GM23248 (cell line): Measurements from ENCODE around the gene PRDM7.
"Not testable (repeated sequence)": the region's sequence is repeated elsewhere in the genome, so short reads cannot be mapped to it uniquely, and the experiment has no call there.

Source experiments
- EZH2 ChIP-seq: fragments of 200-600 bp; sonication (generic); IDR thresholded peaks from 2 replicates; pipeline ENCODE4 v1.6.1; 2018; ENCODE audit warnings: antibody characterized with exemption, mild to moderate bottlenecking; ENCODE audit not compliant: insufficient read depth, poor library complexity, severe bottlenecking
- EZH2phosphoT487 ChIP-seq: fragments of 200-600 bp; sonication (generic); IDR thresholded peaks from 2 replicates; pipeline ENCODE4 v1.6.1; 2018; ENCODE audit warnings: antibody characterized with exemption, moderate library complexity, mild to moderate bottlenecking, low read depth; ENCODE audit not compliant: insufficient read depth

- TF ChIP-seq EZH2, EZH2phosphoT487: not testable (repeated sequence)
Observed at GRCh38 chr16:90007635-90008234, 69.4 kb downstream of the PRDM7 start.
